ENCODE measurements around the gene MED16.

- TF ChIP-seq CTCF (IDR thresholded peaks at IDR 0.05): no peak
- TF ChIP-seq POLR2A (IDR thresholded peaks at IDR 0.05; ENCODE audit: low read depth): no peak
Measured at GRCh38 chr19:925087-925525, 32.1 kb upstream of the MED16 start.
